ENCODE data around the gene SNRNP200.

SNRNP200 gene

DNA sequence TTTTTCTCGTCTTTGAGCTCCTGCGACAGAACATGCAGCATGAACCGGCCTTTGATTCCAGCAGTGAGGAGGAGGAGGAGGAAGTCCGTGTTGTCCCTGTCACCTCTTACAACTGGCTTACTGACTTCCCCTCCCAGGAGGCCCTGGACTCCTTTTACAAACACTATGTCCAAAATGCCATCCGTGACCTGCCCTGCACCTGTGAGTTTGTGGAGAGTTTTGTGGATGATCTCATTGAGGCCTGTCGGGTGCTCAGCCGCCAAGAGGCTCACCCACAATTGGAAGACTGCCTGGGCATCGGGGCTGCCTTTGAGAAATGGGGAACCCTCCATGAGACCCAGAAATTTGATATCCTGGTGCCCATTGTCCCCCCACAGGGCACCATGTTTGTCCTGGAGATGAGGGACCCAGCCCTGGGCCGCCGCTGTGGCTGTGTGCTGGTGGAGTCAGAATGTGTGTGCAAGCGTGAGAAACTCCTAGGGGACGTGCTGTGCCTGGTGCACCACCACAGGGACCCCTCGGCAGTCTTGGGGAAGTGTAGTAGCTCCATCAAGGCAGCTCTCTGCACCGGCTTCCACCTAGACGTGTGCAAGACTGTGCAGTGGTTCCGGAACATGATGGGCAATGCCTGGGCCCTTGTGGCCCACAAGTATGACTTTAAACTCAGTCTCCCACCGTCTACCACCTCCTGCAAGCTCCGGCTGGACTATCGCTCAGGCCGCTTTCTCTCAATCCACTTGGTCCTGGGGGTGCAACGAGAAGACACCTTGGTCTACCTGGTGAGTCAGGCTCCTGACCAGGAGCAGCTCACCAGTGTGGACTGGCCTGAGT lies 21.9 kb upstream of the SNRNP200 start:
- in situ Hi-C loops (cut with HindIII; ENCODE audit: low pct_ligation_motif_present, low pct_unique_long_range_greater_than_20kb, low sequenced_read_pairs): no loop called here
- no peak for DNase-seq

DNA sequence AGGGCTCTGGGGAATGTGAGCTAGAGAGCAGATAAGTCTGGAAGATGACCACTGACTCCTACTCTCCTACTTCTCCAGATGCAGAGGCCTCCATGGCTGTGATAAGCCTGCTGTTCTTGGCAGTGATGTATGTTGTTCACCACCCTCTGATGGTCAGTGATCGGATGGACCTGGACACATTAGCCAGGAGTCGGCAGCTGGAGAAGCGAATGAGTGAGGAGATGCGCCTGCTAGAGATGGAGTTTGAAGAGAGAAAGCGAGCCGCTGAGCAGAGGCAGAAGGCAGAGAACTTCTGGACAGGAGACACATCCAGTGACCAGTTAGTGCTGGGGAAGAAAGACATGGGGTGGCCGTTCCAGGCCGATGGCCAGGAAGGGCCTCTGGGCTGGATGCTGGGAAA lies 21.2 kb upstream of the SNRNP200 start:
- DNase-seq: no peak
- in situ Hi-C loops (cut with HindIII; ENCODE audit: low pct_ligation_motif_present, low pct_unique_long_range_greater_than_20kb, low sequenced_read_pairs): no loop called here

- in situ Hi-C loops (cut with HindIII; ENCODE audit: low pct_ligation_motif_present, low pct_unique_long_range_greater_than_20kb, low sequenced_read_pairs): no loop called here
- DNase-seq: no peak
Observed at GRCh38 chr2:96325884-96326255, 20.5 kb upstream of the SNRNP200 start.

DNA sequence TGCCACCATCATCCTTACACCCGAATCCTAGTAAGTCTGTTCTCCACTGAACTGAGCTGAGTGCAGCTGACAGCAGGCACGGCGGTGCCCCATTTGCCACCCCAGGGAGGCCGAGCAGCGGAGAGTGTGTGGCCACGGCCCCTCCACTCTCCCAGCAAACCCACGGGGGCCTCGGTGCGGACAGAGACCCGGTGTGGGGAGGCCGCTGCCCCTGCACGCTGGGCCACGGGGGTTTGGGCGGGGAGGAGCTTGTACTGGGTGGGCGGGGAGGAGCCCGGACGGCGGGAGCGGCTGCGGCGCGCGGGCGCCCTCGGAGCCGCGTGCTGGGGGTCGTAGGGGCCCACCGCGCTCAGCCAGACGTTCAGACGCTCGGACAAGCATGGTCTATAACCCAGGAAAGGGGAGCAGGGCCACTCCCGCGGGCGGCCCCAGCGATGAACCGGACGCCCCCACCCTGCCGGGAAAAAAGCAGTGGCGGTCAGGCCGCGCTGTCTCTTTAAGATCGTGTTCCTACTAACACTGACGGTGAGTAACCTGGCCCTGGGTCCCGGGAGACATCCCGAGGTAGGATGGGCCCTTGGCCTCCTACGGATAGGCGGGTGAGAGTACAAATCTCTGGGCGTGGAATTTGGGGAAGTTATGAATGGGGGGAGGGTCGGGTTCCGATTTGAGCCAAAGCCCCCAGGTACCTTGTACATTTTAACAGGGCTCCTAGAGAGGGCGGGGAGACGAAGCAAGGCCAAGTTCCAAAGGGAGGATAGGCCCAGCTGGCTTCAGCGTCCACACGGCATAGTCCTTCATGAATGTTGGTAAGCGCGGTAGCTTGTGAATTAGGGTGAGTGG lies 19.9 kb upstream of the SNRNP200 start, which contains the start of gene ITPRIPL1:
ITPRIPL1 (plus strand) TSS at position 277 of the 843 bp plus-strand sequence; CDS start at position 800, 523 bp downstream.
- peak; percentile 45 for DNase-seq
- in situ Hi-C loops (cut with HindIII; ENCODE audit: low pct_ligation_motif_present, low pct_unique_long_range_greater_than_20kb, low sequenced_read_pairs): no loop called here

DNA sequence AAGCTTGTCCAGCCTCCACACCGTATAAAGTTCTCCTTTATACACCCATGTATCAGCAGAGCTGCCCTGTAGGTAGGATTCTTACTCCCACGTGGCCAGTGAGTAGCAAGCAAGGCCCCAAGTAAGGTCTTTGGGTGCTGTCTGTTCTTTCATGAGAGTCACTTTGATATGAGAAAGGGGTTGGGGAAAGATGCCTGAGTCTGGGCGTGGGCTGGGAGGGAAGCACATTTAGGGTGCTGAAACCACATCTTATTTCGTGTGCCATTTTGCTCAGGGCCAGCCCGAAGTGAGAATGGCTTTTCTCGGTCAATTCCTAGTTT lies 19.3 kb upstream of the SNRNP200 start:
- in situ Hi-C loops (cut with HindIII; ENCODE audit: low pct_ligation_motif_present, low pct_unique_long_range_greater_than_20kb, low sequenced_read_pairs): no loop called here

DNA sequence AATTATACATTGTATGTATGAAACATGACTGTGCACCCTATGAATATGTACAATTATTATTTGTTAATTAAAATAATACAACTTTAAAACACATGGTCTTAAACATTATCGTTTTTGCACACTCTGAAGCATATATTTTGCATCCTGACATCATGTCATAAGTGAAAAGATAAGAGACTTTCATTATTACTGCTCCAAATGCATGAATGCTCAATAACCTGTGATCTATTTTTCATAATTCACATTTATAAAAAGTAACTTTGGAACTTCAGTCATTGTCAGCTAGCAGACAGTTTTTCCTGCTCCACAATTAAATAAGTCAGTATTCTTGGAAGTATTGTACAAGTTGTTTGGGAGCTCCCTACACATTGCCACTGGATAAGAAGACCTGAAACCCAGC lies 18.5 kb upstream of the SNRNP200 start:
- DNase-seq: no peak

More for the DNA sequence above, 19.3 kb upstream of the SNRNP200 start:
- DNase-seq: no peak

GRCh38 chr2:96320728-96321622 lies 15.6 kb upstream of the SNRNP200 start:
- in situ Hi-C loops (cut with HindIII; ENCODE audit: low pct_ligation_motif_present, low pct_unique_long_range_greater_than_20kb, low sequenced_read_pairs): no loop called here

More for the DNA sequence above, 18.5 kb upstream of the SNRNP200 start:
- in situ Hi-C loops (cut with HindIII; ENCODE audit: low pct_ligation_motif_present, low pct_unique_long_range_greater_than_20kb, low sequenced_read_pairs): no loop called here

DNA sequence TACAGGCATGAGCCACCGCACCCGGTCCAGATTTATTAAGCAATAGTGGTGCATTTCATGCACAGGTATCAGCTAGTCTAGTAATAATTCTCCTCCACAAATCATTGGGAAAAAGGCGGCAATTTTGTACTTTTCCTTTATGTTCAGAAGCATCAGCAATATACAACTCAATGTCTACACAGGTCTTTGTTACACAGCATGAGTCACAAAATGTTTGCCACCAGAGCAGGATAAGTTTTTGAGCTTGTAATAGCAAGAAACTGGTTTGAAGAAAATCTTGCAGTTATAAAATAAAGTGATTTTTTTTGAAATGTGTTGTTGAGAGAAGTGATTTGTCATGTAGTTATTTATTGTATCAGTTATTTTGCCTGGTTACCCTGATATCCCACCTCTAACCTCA lies 15.0 kb upstream of the SNRNP200 start:
- no peak for DNase-seq
- in situ Hi-C loops (cut with HindIII; ENCODE audit: low pct_ligation_motif_present, low pct_unique_long_range_greater_than_20kb, low sequenced_read_pairs): no loop called here

More at GRCh38 chr2:96320728-96321622, 15.6 kb upstream of the SNRNP200 start:
- DNase-seq: peak; percentile 64

DNA sequence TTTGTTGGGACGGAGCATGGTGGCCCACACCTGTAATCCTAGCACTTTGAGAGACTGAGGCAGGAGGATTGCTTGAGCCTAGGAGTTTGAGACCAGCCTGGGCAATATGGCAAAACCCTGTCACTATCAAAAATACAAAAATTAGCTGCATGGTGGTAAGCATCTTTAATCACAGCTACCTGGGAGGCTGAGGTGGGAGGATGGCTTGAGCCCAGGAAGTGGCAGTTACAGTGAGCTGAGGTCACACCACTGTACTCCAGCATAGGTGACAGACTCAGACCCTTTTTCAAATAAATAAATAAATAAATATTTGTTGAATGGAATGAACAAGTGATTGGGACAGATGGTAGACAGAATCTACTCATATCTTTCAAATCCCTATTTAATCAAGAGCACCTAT lies 14.1 kb upstream of the SNRNP200 start:
- DNase-seq: no peak
- in situ Hi-C loops (cut with HindIII; ENCODE audit: low pct_ligation_motif_present, low pct_unique_long_range_greater_than_20kb, low sequenced_read_pairs): no loop called here

GRCh38 chr2:96318723-96319122 lies 13.4 kb upstream of the SNRNP200 start:
- DNase-seq: no peak
- in situ Hi-C loops (cut with HindIII; ENCODE audit: low pct_ligation_motif_present, low pct_unique_long_range_greater_than_20kb, low sequenced_read_pairs): no loop called here

GRCh38 chr2:96317584-96317997 lies 12.2 kb upstream of the SNRNP200 start:
- in situ Hi-C loops (cut with HindIII; ENCODE audit: low pct_ligation_motif_present, low pct_unique_long_range_greater_than_20kb, low sequenced_read_pairs): no loop called here

GRCh38 chr2:96316999-96317398 lies 11.7 kb upstream of the SNRNP200 start:
- in situ Hi-C loops (cut with HindIII; ENCODE audit: low pct_ligation_motif_present, low pct_unique_long_range_greater_than_20kb, low sequenced_read_pairs): no loop called here
- DNase-seq: no peak

More at GRCh38 chr2:96317584-96317997, 12.2 kb upstream of the SNRNP200 start:
- DNase-seq: no peak

DNA sequence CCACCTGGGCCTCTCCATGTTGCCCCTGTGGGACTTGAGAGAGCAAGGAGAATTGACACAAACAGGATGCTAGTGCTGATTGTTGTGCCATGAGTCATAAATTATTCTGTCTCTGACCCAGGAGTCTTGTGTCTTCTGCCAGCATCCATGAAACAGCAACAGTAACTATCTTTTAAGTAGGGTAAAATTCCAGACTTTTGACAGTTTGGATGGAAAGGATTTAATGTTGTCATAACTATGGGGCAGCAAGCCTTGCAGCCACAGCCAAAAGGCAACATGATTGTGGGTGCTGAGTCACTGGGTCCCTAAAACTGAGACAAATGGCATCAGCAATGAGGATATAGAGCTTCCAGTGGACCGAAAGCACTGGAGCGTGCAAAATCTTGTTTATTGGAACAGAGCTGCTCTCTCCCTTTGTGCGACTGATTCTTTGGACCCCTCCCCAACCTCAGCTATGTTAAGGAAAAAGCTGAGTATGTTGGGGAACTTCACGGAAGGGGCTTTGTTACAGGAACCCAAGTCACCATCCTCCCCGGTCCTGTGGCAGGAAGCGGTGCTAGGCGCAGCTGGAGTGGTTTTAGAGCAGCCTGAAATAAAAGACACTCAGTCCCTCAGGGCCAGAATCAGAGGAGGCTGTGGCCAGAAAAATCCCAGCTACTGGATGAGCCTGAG lies 10.2 kb upstream of the SNRNP200 start:
- peak; percentile 74 for DNase-seq
- in situ Hi-C loops (cut with HindIII; ENCODE audit: low pct_ligation_motif_present, low pct_unique_long_range_greater_than_20kb, low sequenced_read_pairs): no loop called here

DNA sequence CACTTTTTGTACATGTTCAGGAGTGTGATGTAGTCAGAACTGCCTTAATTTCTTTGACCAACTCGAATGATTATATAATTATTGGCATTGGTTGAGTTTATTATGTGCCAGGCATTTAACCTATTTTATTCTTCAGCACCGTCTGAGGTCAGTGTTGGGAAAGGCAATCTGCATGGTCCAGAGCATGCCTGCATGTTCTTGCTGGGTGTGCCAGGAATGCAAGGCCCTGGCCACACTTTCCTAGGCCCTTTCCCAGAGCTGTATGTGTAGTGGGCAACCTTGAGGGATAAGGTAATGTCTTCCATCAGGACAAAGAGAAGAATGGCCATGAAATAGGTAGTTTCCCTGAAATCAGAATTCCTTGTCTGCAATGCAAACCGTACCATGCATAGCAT lies 9.7 kb upstream of the SNRNP200 start:
- DNase-seq: no peak
- in situ Hi-C loops (cut with HindIII; ENCODE audit: low pct_ligation_motif_present, low pct_unique_long_range_greater_than_20kb, low sequenced_read_pairs): no loop called here

GRCh38 chr2:96308248-96308647 lies 2.9 kb upstream of the SNRNP200 start:
- in situ Hi-C loops (cut with HindIII; ENCODE audit: low pct_ligation_motif_present, low pct_unique_long_range_greater_than_20kb, low sequenced_read_pairs): no loop called here
- no peak for DNase-seq

GRCh38 chr2:96306370-96306769 lies 1.0 kb upstream of the SNRNP200 start:
- in situ Hi-C loops (cut with HindIII; ENCODE audit: low pct_ligation_motif_present, low pct_unique_long_range_greater_than_20kb, low sequenced_read_pairs): no loop called here
- peak; percentile 7 for DNase-seq

- in situ Hi-C loops (cut with HindIII; ENCODE audit: low pct_ligation_motif_present, low pct_unique_long_range_greater_than_20kb, low sequenced_read_pairs): no loop called here
- DNase-seq: peak; percentile 9
Observed at GRCh38 chr2:96305979-96306308, 598 bp upstream of the SNRNP200 start.

DNA sequence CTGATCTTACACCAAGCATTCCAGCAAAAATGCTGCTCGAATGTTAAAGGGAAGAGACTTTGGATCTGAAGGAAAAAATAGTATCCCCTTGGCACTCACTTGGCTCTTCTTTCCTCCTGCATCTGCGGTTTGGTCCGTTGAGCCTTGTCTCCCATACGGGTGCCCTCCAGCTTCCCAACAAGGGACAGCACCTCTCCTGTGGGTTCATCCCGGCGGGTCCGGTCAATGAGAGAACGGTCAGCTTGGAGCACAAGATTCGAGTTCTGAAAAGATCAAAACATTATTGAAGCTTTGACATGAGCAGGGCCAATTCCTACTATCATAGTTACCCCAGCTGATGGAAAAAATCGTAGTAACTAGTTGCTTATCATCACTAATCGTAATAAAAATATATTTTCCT lies 740 bp downstream of the SNRNP200 start:
- in situ Hi-C loops (cut with HindIII; ENCODE audit: low pct_ligation_motif_present, low pct_unique_long_range_greater_than_20kb, low sequenced_read_pairs): no loop called here
- no peak for DNase-seq

Measured in ACHN (cell line).